ENCODE results near the gene ENTPD6. TPM values are rescaled to one million over a fixed set of nuclear protein-coding genes. Genes with fewer than 3 reads are reported as not detected.

The ENTPD6 gene
- total RNA-seq, 1 experiment from 2014 or later = 56.3 TPM

DNA sequence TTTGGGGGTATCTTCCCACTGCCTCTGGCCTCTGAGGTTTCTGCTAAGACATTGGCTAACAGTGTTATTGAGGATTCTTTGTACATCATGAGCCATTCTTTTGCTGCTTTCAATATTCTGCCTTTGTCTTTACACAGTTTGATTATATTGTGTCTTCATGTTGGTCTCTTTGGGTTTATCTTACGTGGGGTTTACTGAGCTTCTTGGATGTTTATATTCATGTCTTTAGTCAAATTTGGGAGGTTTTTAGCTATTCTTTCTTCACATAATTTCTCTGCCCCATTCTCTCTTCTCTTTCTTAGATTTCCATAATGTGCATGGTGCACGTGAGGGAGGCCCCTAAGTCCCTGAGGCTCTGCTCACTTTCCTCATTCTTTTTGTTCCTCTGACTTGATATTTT, 7.6 kb downstream of the ENTPD6 start:
- TF ChIP-seq CTCF (IDR thresholded peaks at IDR 0.05; ENCODE audit: unreplicated experiment) = no peak
- H3K9me3 Mint-ChIP-seq (ENCODE audit: low read depth, unreplicated experiment) = no peaks in the 10 kb centered on the region

DNA sequence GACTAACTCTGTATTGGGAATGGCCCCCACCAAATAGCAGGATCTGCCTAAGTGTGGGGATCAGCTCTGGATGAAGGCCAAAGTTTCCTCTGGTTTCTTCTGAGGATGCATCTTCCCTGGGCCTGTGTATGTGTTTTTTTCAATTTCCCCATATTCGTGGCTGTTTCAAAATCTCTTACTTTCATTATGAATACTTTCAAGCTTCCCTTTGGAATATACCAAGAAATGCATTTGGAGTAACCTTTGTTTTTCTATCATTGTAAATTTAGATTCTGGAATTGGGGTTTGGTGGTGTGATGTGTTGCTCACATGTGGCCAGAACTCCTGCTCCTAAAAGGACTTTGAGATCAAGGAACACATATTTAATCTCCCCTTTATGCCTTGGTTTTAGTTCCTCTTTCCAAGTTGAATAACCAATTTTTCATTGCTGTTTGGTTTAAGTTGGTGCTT, 8.4 kb downstream of the ENTPD6 start:
- Mint-ChIP-seq H3K4me3 (ENCODE audit: low read depth, unreplicated experiment) (no peak overlapping the region), H3K27me3 (ENCODE audit: unreplicated experiment) (no peaks in the 10 kb centered on the region), H3K36me3 (ENCODE audit: insufficient read depth, unreplicated experiment) (peaks cover under 1% of the 10 kb centered on the region), H3K4me1 (ENCODE audit: low read depth, unreplicated experiment) (peaks cover 35% of the 10 kb centered on the region), H3K27ac (ENCODE audit: unreplicated experiment) (no peak overlapping the region), H3K9me3 (ENCODE audit: low read depth, unreplicated experiment) (no peaks in the 10 kb centered on the region)
- no peak for DNase-seq
- CTCF ChIA-PET = no interaction called here
- no TSS peak for BruUV-seq (replicated peaks)
- TF ChIP-seq CTCF (IDR thresholded peaks at IDR 0.05; ENCODE audit: unreplicated experiment) = no peak
- intact Hi-C loops (cut with micrococcal nuclease; ENCODE audit: unreplicated experiment) = no loop called here

More for the DNA sequence above, 7.6 kb downstream of the ENTPD6 start:
- BruUV-seq (replicated peaks) = no TSS peak
- H3K4me3 Mint-ChIP-seq (ENCODE audit: low read depth, unreplicated experiment) = no peak overlapping the region
- CTCF ChIA-PET = no interaction called here
- H3K4me1 Mint-ChIP-seq (ENCODE audit: low read depth, unreplicated experiment) = peaks cover 39% of the 10 kb centered on the region
- no peaks in the 10 kb centered on the region for H3K27me3 Mint-ChIP-seq (ENCODE audit: unreplicated experiment)
- H3K27ac Mint-ChIP-seq (ENCODE audit: unreplicated experiment) = no peak overlapping the region
- no peak for DNase-seq
- H3K36me3 Mint-ChIP-seq (ENCODE audit: insufficient read depth, unreplicated experiment) = peaks cover 4% of the 10 kb centered on the region
- intact Hi-C loops (cut with micrococcal nuclease; ENCODE audit: unreplicated experiment) = no loop called here

- no TSS peak for BruUV-seq (replicated peaks)
- no peak for DNase-seq
- peaks cover 27% of the 10 kb centered on the region for H3K4me1 Mint-ChIP-seq (ENCODE audit: low read depth, unreplicated experiment)
- no peaks in the 10 kb centered on the region for H3K9me3 Mint-ChIP-seq (ENCODE audit: low read depth, unreplicated experiment)
- H3K27ac Mint-ChIP-seq (ENCODE audit: unreplicated experiment) = no peak overlapping the region
- intact Hi-C loops (cut with micrococcal nuclease; ENCODE audit: unreplicated experiment) = no loop called here
- no peaks in the 10 kb centered on the region for H3K36me3 Mint-ChIP-seq (ENCODE audit: insufficient read depth, unreplicated experiment)
- CTCF ChIA-PET = no interaction called here
- TF ChIP-seq CTCF (IDR thresholded peaks at IDR 0.05; ENCODE audit: unreplicated experiment) = no peak
- no peaks in the 10 kb centered on the region for H3K27me3 Mint-ChIP-seq (ENCODE audit: unreplicated experiment)
- no peak overlapping the region for H3K4me3 Mint-ChIP-seq (ENCODE audit: low read depth, unreplicated experiment)
Observed at GRCh38 chr20:25204550-25205276, 9.2 kb downstream of the ENTPD6 start.

DNA sequence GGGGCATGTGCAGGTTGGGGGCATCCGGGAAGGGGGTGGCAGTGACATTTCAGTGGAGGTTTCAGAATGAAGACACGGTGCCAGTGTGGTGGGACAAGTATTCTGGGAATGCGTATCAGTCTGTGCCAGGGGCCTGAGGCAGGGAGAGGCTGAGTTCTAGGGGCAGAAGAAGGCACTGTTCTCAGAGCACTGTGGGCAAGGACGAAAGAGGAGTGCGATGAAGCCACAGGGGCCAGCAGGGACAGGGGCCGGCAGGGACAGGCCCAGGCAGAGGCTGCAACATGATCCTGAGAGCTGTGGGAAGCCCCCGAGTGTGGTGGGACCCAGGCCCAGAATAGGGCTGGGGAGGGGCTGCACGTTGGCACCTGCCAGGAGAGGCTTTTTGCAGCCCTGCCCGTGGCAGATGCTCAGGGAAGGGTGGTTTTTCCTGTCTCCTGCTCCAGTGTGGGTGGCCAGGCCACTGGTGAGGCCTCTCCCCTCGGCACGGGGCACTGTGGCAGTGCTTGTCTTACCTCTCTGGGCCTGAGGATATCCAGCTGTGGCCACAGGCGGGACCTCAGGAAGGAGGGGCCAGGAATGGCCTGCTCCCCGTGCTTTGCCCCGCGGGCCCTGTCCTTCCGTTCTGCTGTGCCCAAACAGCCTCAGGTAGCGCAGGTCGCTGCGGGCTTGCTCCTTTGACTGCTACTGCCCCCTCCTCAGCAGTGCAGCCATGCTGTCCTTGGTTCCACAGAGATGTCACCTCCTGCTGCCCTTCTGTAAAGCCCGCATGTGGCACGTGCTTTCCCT, 10.0 kb downstream of the ENTPD6 start:
- intact Hi-C loops (cut with micrococcal nuclease; ENCODE audit: unreplicated experiment) = no loop called here
- H3K4me1 Mint-ChIP-seq (ENCODE audit: low read depth, unreplicated experiment) = peaks cover 23% of the 10 kb centered on the region
- no peaks in the 10 kb centered on the region for H3K36me3 Mint-ChIP-seq (ENCODE audit: insufficient read depth, unreplicated experiment)
- CTCF ChIA-PET = no interaction called here
- no peak overlapping the region for H3K27ac Mint-ChIP-seq (ENCODE audit: unreplicated experiment)
- H3K4me3 Mint-ChIP-seq (ENCODE audit: low read depth, unreplicated experiment) = no peak overlapping the region
- H3K27me3 Mint-ChIP-seq (ENCODE audit: unreplicated experiment) = no peaks in the 10 kb centered on the region
- DNase-seq = no peak
- no TSS peak for BruUV-seq (replicated peaks)
- no peak for TF ChIP-seq CTCF (IDR thresholded peaks at IDR 0.05; ENCODE audit: unreplicated experiment)
- H3K9me3 Mint-ChIP-seq (ENCODE audit: low read depth, unreplicated experiment) = no peaks in the 10 kb centered on the region
